ENCODE measurements around the gene GSTA2. TPM values are rescaled to one million over a fixed set of nuclear protein-coding genes. Genes with fewer than 3 reads are reported as not detected.
"Not testable (repeated sequence)": the region's sequence is repeated elsewhere in the genome, so short reads cannot be mapped to it uniquely, and the experiment has no call there.

Gene GSTA2
- total RNA-seq, 1 experiment from 2014 or later = not detected

DNA sequence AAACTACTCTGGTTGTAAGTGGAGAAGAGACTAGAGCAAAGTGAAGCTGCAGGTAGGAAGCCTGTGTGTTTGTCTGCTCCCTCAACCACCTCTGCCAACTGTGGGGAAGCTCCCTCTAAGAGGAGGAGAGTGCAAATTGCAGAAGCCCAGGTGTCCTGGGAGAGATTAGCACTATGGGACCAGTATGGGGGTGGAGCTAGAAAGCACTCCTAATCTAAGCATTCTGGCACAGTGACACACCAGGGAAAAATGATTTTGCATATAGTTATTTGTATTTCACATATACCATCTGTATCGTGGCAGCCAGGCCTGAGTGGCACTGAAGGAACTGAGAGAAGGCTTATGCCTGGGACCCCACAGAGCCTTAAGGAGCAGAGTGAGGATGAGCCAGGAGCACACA, 27.6 kb upstream of the GSTA2 start:
- Histone ChIP-seq H2AFZ (ENCODE audit: low read length) (no peak overlapping the region), H3K9me3 (ENCODE audit: low read length) (no peaks in the 10 kb centered on the region)
- no peak for DNase-seq

GRCh38 chr6:52789658-52790057, 26.4 kb upstream of the GSTA2 start:
- H3K27ac ChIP-seq (ENCODE audit: low read length); H3K27me3 ChIP-seq (ENCODE audit: low read length); H3K9ac ChIP-seq (ENCODE audit: low read length); H3K4me1 ChIP-seq (ENCODE audit: low read length); H2AFZ ChIP-seq (ENCODE audit: low read length); H4K20me1 ChIP-seq (ENCODE audit: insufficient read depth, low read depth, low read length); DNase-seq; H3K4me2 ChIP-seq (ENCODE audit: low read depth, low read length, poor library complexity, severe bottlenecking); H3K36me3 ChIP-seq (ENCODE audit: insufficient read depth, low read length); H3K9me3 ChIP-seq (ENCODE audit: low read length); H3K4me3 ChIP-seq (ENCODE audit: low read length); H3K79me2 ChIP-seq (ENCODE audit: low read length); H3K9me2 ChIP-seq (replicated peaks; ENCODE audit: insufficient read depth, low read length): not testable (repeated sequence)

More for the DNA sequence above, 27.6 kb upstream of the GSTA2 start:
- Histone ChIP-seq H4K20me1 (ENCODE audit: insufficient read depth, low read depth, low read length) (no peaks in the 10 kb centered on the region), H3K4me2 (ENCODE audit: low read depth, low read length, poor library complexity, severe bottlenecking) (no peak overlapping the region), H3K4me3 (ENCODE audit: low read length) (no peak overlapping the region), H3K27me3 (ENCODE audit: low read length) (no peaks in the 10 kb centered on the region), H3K27ac (ENCODE audit: low read length) (no peak overlapping the region), H3K79me2 (ENCODE audit: low read length) (no peaks in the 10 kb centered on the region), H3K36me3 (ENCODE audit: insufficient read depth, low read length) (no peaks in the 10 kb centered on the region), H3K4me1 (ENCODE audit: low read length) (peaks cover 8% of the 10 kb centered on the region), H3K9me2 (replicated peaks; ENCODE audit: insufficient read depth, low read length) (no peaks in the 10 kb centered on the region), H3K9ac (ENCODE audit: low read length) (no peak overlapping the region)

- Histone ChIP-seq H3K9me3 (ENCODE audit: low read length) (no peaks in the 10 kb centered on the region), H3K79me2 (ENCODE audit: low read length) (no peaks in the 10 kb centered on the region), H3K9me2 (replicated peaks; ENCODE audit: insufficient read depth, low read length) (no peaks in the 10 kb centered on the region), H3K36me3 (ENCODE audit: insufficient read depth, low read length) (no peaks in the 10 kb centered on the region), H3K27me3 (ENCODE audit: low read length) (no peaks in the 10 kb centered on the region), H3K27ac (ENCODE audit: low read length) (no peak overlapping the region), H3K4me2 (ENCODE audit: low read depth, low read length, poor library complexity, severe bottlenecking) (no peak overlapping the region), H4K20me1 (ENCODE audit: insufficient read depth, low read depth, low read length) (no peaks in the 10 kb centered on the region), H3K9ac (ENCODE audit: low read length) (no peak overlapping the region), H3K4me1 (ENCODE audit: low read length) (peaks cover 8% of the 10 kb centered on the region), H3K4me3 (ENCODE audit: low read length) (no peak overlapping the region), H2AFZ (ENCODE audit: low read length) (no peak overlapping the region)
- no peak for DNase-seq
Measured at GRCh38 chr6:52788478-52788877, 25.2 kb upstream of the GSTA2 start.

DNA sequence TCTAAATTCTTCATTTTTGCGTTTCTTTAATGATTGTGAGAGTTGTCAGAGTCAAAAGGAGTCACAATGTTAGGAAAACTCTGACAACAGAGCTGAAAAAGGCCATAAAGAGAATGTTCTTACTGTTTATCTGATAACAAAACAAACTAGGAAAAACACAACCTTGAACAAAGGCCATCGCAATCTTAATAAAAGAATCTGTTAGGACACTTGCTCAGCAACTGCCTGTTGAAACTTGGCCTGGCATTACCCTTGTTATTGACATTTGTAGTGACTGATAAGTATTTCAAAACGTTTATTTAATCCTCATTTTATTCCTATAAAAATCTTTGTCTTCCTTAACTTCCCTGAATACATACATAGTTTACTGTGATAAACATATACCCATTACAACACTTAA, 24.6 kb upstream of the GSTA2 start:
- H3K27me3 ChIP-seq (ENCODE audit: low read length) = no peaks in the 10 kb centered on the region
- no peaks in the 10 kb centered on the region for H4K20me1 ChIP-seq (ENCODE audit: insufficient read depth, low read depth, low read length)
- no peak for DNase-seq
- peaks cover 8% of the 10 kb centered on the region for H3K4me1 ChIP-seq (ENCODE audit: low read length)
- H3K27ac ChIP-seq (ENCODE audit: low read length) = no peak overlapping the region
- no peak overlapping the region for H3K9ac ChIP-seq (ENCODE audit: low read length)
- H3K4me3 ChIP-seq (ENCODE audit: low read length) = no peak overlapping the region
- no peak overlapping the region for H3K4me2 ChIP-seq (ENCODE audit: low read depth, low read length, poor library complexity, severe bottlenecking)
- H3K9me2 ChIP-seq (replicated peaks; ENCODE audit: insufficient read depth, low read length) = no peaks in the 10 kb centered on the region
- H3K9me3 ChIP-seq (ENCODE audit: low read length) = no peaks in the 10 kb centered on the region
- no peak overlapping the region for H2AFZ ChIP-seq (ENCODE audit: low read length)
- H3K79me2 ChIP-seq (ENCODE audit: low read length) = no peaks in the 10 kb centered on the region
- H3K36me3 ChIP-seq (ENCODE audit: insufficient read depth, low read length) = no peaks in the 10 kb centered on the region

DNA sequence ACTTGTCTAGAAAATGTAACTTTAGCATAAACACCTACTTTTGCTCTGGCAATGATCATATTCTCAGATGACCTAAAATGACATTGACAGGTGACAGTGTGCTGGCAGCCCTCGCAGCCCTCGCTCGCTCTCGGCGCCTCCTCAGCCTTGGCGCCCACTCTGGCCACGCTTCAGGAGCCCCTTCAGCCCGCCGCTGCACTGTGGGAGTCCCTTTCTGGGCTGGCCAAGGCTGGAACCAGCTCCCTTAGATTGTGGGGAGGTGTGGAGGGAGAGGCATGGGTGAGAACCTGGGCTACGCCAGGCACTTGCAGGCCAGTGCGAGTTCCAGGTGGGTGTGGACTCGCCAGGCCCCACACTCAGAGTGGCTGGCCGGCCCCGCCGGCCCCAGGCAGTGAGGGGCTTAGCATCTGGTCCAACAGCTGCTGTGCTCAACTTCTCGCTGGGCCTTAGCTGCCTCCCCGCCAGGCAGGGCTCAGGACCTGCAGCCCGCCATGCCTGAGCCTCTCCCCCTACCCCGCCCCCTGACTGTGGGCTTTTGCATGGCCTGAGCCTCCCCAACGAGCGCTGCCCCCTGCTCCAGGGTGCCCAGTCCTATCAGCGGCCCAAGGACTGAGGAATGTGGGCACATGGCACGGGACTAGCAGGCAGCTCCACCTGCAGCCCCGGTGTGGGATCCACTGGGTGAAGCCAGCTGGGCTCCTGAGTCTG, 23.1 kb upstream of the GSTA2 start:
- H3K36me3 ChIP-seq (ENCODE audit: insufficient read depth, low read length) = no peaks in the 10 kb centered on the region
- H3K4me1 ChIP-seq (ENCODE audit: low read length) = peaks cover 8% of the 10 kb centered on the region
- no peaks in the 10 kb centered on the region for H3K9me3 ChIP-seq (ENCODE audit: low read length)
- no peak overlapping the region for H3K27ac ChIP-seq (ENCODE audit: low read length)
- no peaks in the 10 kb centered on the region for H3K9me2 ChIP-seq (replicated peaks; ENCODE audit: insufficient read depth, low read length)
- DNase-seq = no peak
- no peak overlapping the region for H3K4me2 ChIP-seq (ENCODE audit: low read depth, low read length, poor library complexity, severe bottlenecking)
- H4K20me1 ChIP-seq (ENCODE audit: insufficient read depth, low read depth, low read length) = no peaks in the 10 kb centered on the region
- H3K79me2 ChIP-seq (ENCODE audit: low read length) = no peaks in the 10 kb centered on the region
- no peak overlapping the region for H3K9ac ChIP-seq (ENCODE audit: low read length)
- H2AFZ ChIP-seq (ENCODE audit: low read length) = no peak overlapping the region
- H3K4me3 ChIP-seq (ENCODE audit: low read length) = no peak overlapping the region
- no peaks in the 10 kb centered on the region for H3K27me3 ChIP-seq (ENCODE audit: low read length)

DNA sequence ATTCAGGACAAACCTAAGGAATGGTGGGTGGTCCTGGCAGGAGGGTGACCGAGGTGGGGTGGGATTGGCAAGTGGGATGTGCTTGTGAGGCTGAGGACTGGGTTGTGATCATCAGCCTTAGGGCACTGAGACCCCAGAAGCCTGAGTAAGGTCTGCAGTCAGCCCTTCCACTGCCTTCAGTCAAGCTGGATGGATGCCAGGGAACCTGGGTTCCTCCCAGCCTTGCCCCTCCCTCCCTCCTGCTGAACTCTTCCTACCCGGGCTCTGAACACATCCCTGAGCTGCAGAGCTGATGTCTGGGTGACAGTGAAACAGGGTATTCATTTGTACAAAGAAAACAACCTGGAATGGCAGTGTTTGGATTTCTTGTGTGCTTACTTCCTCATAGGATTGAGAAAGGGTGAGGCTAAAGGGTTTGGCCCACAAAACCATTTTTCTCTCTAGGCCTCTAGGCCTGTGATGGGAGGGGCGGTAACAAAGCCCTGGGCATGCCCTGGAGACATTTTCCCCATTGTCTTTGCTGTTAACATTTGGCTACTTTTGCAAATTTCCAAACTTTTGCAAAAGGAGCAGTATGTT, 19.5 kb upstream of the GSTA2 start:
- not testable (repeated sequence) for H3K27me3 ChIP-seq (ENCODE audit: low read length); H3K4me2 ChIP-seq (ENCODE audit: low read depth, low read length, poor library complexity, severe bottlenecking); H3K79me2 ChIP-seq (ENCODE audit: low read length); H4K20me1 ChIP-seq (ENCODE audit: insufficient read depth, low read depth, low read length); DNase-seq; H2AFZ ChIP-seq (ENCODE audit: low read length); H3K36me3 ChIP-seq (ENCODE audit: insufficient read depth, low read length); H3K9ac ChIP-seq (ENCODE audit: low read length); H3K27ac ChIP-seq (ENCODE audit: low read length); H3K9me3 ChIP-seq (ENCODE audit: low read length); H3K4me3 ChIP-seq (ENCODE audit: low read length); H3K4me1 ChIP-seq (ENCODE audit: low read length); H3K9me2 ChIP-seq (replicated peaks; ENCODE audit: insufficient read depth, low read length)

DNA sequence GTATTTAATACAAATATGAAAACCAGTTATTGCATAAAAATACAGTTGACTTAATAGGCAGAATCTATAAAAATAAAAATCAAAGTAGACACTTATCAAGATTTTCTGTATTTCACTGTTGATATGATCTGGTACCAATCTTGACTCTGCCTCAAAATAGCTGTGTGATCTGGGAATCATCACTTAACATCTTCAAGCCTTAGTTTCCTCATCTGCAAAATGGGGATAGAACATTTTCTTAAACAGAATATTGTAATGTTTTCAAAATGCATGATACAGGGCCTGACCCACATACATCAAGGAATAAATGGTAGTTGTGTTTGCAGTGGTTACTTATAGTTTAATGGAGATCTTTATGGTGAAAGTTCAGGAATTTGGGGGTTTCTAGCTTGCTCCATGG, 18.9 kb upstream of the GSTA2 start:
- H3K79me2 ChIP-seq (ENCODE audit: low read length); H3K9me3 ChIP-seq (ENCODE audit: low read length); H3K4me1 ChIP-seq (ENCODE audit: low read length); H3K4me3 ChIP-seq (ENCODE audit: low read length); H4K20me1 ChIP-seq (ENCODE audit: insufficient read depth, low read depth, low read length); H3K27ac ChIP-seq (ENCODE audit: low read length); H3K9ac ChIP-seq (ENCODE audit: low read length); H2AFZ ChIP-seq (ENCODE audit: low read length); DNase-seq; H3K36me3 ChIP-seq (ENCODE audit: insufficient read depth, low read length); H3K27me3 ChIP-seq (ENCODE audit: low read length); H3K9me2 ChIP-seq (replicated peaks; ENCODE audit: insufficient read depth, low read length); H3K4me2 ChIP-seq (ENCODE audit: low read depth, low read length, poor library complexity, severe bottlenecking): not testable (repeated sequence)

DNA sequence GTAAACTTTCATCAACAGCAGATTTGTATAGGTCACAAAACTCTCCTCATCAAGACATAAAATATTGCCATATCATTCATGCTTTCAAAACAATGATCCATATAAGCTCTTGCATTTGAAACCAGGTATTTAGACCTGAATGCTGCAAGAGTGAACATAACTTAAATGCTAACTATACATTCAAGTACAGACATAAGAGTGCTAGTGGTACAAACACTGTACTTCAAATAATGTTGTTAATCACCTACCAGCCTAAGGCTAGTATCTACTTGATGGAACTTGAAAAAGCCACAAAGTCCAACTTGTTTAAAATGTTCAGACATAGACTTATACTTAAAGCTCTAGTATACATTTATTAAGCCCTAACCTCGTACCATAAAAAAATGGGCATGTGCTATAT, 16.0 kb upstream of the GSTA2 start:
- no peak overlapping the region for H3K27ac ChIP-seq (ENCODE audit: low read length)
- no peaks in the 10 kb centered on the region for H3K9me3 ChIP-seq (ENCODE audit: low read length)
- no peak overlapping the region for H2AFZ ChIP-seq (ENCODE audit: low read length)
- no peak overlapping the region for H3K4me2 ChIP-seq (ENCODE audit: low read depth, low read length, poor library complexity, severe bottlenecking)
- no peak for DNase-seq
- H3K4me1 ChIP-seq (ENCODE audit: low read length) = no peaks in the 10 kb centered on the region
- H3K79me2 ChIP-seq (ENCODE audit: low read length) = no peaks in the 10 kb centered on the region
- H3K9ac ChIP-seq (ENCODE audit: low read length) = no peak overlapping the region
- no peaks in the 10 kb centered on the region for H3K9me2 ChIP-seq (replicated peaks; ENCODE audit: insufficient read depth, low read length)
- no peaks in the 10 kb centered on the region for H3K27me3 ChIP-seq (ENCODE audit: low read length)
- no peak overlapping the region for H3K4me3 ChIP-seq (ENCODE audit: low read length)
- no peaks in the 10 kb centered on the region for H3K36me3 ChIP-seq (ENCODE audit: insufficient read depth, low read length)
- no peaks in the 10 kb centered on the region for H4K20me1 ChIP-seq (ENCODE audit: insufficient read depth, low read depth, low read length)
